ENCODE measurements around the gene UGT3A1.

- TF ChIP-seq CTCF (IDR thresholded peaks at IDR 0.05): no peak; the same call in 1 of the 2 replicates
- TF ChIP-seq POLR2AphosphoS5 (IDR thresholded peaks at IDR 0.05; ENCODE audit: low read depth, low read length): no peak
- no peak for TF ChIP-seq REST (IDR thresholded peaks at IDR 0.05; ENCODE audit: insufficient read depth in 1 of 2, low read depth in 2 of 2, low read length in 1 of 2)
- TF ChIP-seq TCF7L2 (IDR thresholded peaks at IDR 0.05; ENCODE audit: low read depth, low read length): no peak
Observed at GRCh38 chr5:35939639-35940038, 51.6 kb downstream of the UGT3A1 start.
